BJ (cell line): ENCODE measurements around the gene MIF. TPM values are rescaled to one million over a fixed set of nuclear protein-coding genes. Genes with fewer than 3 reads are reported as not detected.
"Not testable (repeated sequence)": the region's sequence is repeated elsewhere in the genome, so short reads cannot be mapped to it uniquely, and the experiment has no call there.

Experiments
- CTCF ChIA-PET: fragments of 350-600 bp; formaldehyde crosslinking; extraction: SDS; loops from one replicate; lab custom pipeline; 2021; ENCODE audit warnings: antibody characterized with exemption, inconsistent platforms; lab: Yijun Ruan, JAX
- POLR2A ChIA-PET: fragments of 300-600 bp; sonication (Branson Sonifier 250); formaldehyde crosslinking; extraction: SDS; loops from one replicate; lab custom pipeline; 2021; ENCODE audit warnings: antibody characterized with exemption; lab: Charles Lee
- DNase-seq: peaks from one replicate; pipeline ENCODE4 v3.0.0-alpha.2; 2011; ENCODE audit warnings: low read depth
- H3K27me3 ChIP-seq: 2 replicates; pipeline ENCODE4 v1.6.0; 2011; ENCODE audit warnings: low read length; ENCODE audit not compliant: control insufficient read depth, insufficient read depth
- H3K36me3 ChIP-seq: 2 replicates; pipeline ENCODE4 v1.5.1; 2011; ENCODE audit warnings: low read length; ENCODE audit not compliant: control insufficient read depth, insufficient read depth
- H3K4me3 ChIP-seq: 2 replicates; pipeline ENCODE4 v1.5.1; 2011; ENCODE audit warnings: low read depth, mild to moderate bottlenecking, control low read depth, low read length
- CTCF ChIP-seq: IDR thresholded peaks from 2 replicates; pipeline ENCODE4 v1.5.1; 2011; ENCODE audit warnings: low read depth, mild to moderate bottlenecking, control low read depth, inconsistent platforms, low read length, moderate library complexity; ENCODE audit not compliant: insufficient read depth
- polyA plus RNA-seq: library from polyadenylated mRNA; depleted of rRNA; stranded (reverse); fragments of >200 nt; gene quantifications from 2 replicates; pipeline ENCODE4 v1.2.3, GENCODE V29; 2011

Gene MIF
- polyA plus RNA-seq, 1 experiment: 202 TPM

GRCh38 chr22:23922921-23923320 lies 28.7 kb downstream of the MIF start:
- CTCF ChIA-PET: no interaction called here
- TF ChIP-seq CTCF: no peak
- no peak overlapping the region for H3K4me3 ChIP-seq
- POLR2A ChIA-PET: no interaction called here
- H3K27me3 ChIP-seq: no peaks in the 10 kb centered on the region
- peaks cover 11% of the 10 kb centered on the region for H3K36me3 ChIP-seq
- DNase-seq: no peak

GRCh38 chr22:23925020-23925606 lies 30.9 kb downstream of the MIF start:
- CTCF ChIA-PET: no interaction called here
- Histone ChIP-seq H3K27me3 (no peaks in the 10 kb centered on the region), H3K4me3 (no peak overlapping the region), H3K36me3 (peaks cover 12% of the 10 kb centered on the region)
- no peak for TF ChIP-seq CTCF
- no peak for DNase-seq
- POLR2A ChIA-PET: no interaction called here

- POLR2A ChIA-PET: no interaction called here
- DNase-seq: no peak
- no peak overlapping the region for H3K4me3 ChIP-seq
- peaks cover 11% of the 10 kb centered on the region for H3K36me3 ChIP-seq
- CTCF ChIA-PET: no interaction called here
- H3K27me3 ChIP-seq: no peaks in the 10 kb centered on the region
- TF ChIP-seq CTCF: no peak
Observed at GRCh38 chr22:23926561-23926960, 32.4 kb downstream of the MIF start.

- H3K36me3 ChIP-seq: no peaks in the 10 kb centered on the region
- DNase-seq: no peak
- H3K27me3 ChIP-seq: no peaks in the 10 kb centered on the region
- CTCF ChIA-PET: interaction anchor here (1.1 kb wide), 1 partner anchor 18 kb away, joined by 4 read pairs; no protein-coding TSS in a partner anchor
- no peak overlapping the region for H3K4me3 ChIP-seq
- TF ChIP-seq CTCF: no peak
- POLR2A ChIA-PET: no interaction called here
Observed at GRCh38 chr22:23938328-23939016, 44.3 kb downstream of the MIF start.

- ChIA-PET CTCF (interaction anchor here (1.1 kb wide), 1 partner anchor 17 kb away, joined by 4 read pairs; no protein-coding TSS in a partner anchor), POLR2A (no interaction called here)
- no peak for TF ChIP-seq CTCF
- Histone ChIP-seq H3K36me3 (no peaks in the 10 kb centered on the region), H3K27me3 (no peaks in the 10 kb centered on the region), H3K4me3 (no peak overlapping the region)
- DNase-seq: no peak
Observed at GRCh38 chr22:23939017-23939357, 44.8 kb downstream of the MIF start.

GRCh38 chr22:23940166-23940565 lies 46.0 kb downstream of the MIF start:
- H3K36me3 ChIP-seq, POLR2A ChIA-PET, H3K27me3 ChIP-seq, CTCF ChIA-PET, H3K4me3 ChIP-seq, DNase-seq: not testable (repeated sequence)
